HL-60 (cell line): ENCODE measurements around the gene CBX8.
A peak's percentile ranks its signal among the peaks of the same experiment; 100 is the strongest.

Experiments
- DNase-seq, 2 experiments: peaks; one replicate each; pipeline ENCODE4 v3.0.0-alpha.2; 2010 to 2020; ENCODE audit warnings: low read depth in 1 of 2, low spot score in 1 of 2
- H3K27ac ChIP-seq: fragments of 250-450 bp; sonication (Bioruptor Pico); replicated peaks from 2 replicates; pipeline ENCODE4 v1.5.1; 2020; ENCODE audit warnings: mild to moderate bottlenecking, moderate library complexity
- H3K27me3 ChIP-seq: fragments of 250-450 bp; sonication (Bioruptor Pico); 2 replicates; pipeline ENCODE4 v1.5.1; 2021; ENCODE audit warnings: mild to moderate bottlenecking, moderate library complexity; ENCODE audit not compliant: insufficient read depth, poor library complexity, severe bottlenecking
- H3K4me3 ChIP-seq: replicated peaks from 2 replicates; pipeline ENCODE4 v1.5.1; 2011; ENCODE audit warnings: mild to moderate bottlenecking, control low read depth, low read length; ENCODE audit not compliant: insufficient read depth
- GABPA ChIP-seq: IDR thresholded peaks from 2 replicates; pipeline ENCODE4 v1.6.1; 2012; ENCODE audit warnings: low read depth
- POLR2AphosphoS5 ChIP-seq: IDR thresholded peaks from 2 replicates; pipeline ENCODE4 v1.6.1; 2012; ENCODE audit warnings: low read depth
- REST ChIP-seq: IDR thresholded peaks from 2 replicates; pipeline ENCODE4 v1.6.1; 2012; ENCODE audit warnings: low read depth; ENCODE audit not compliant: insufficient replicate concordance
- SPI1 ChIP-seq: IDR thresholded peaks from 2 replicates; pipeline ENCODE4 v1.6.1; 2012; ENCODE audit warnings: low read depth, mild to moderate bottlenecking, borderline replicate concordance
- TF ChIP-seq, protein P1 (sequence below): IDR thresholded peaks from one replicate; pipeline ENCODE4 v1.5.1; 2011; ENCODE audit warnings: low read length, control low read depth, inconsistent platforms; ENCODE audit not compliant: insufficient read depth

The CBX8 gene

GRCh38 chr17:79843816-79844800, 47.2 kb upstream of the CBX8 start:
- TF ChIP-seq, protein P1, sequence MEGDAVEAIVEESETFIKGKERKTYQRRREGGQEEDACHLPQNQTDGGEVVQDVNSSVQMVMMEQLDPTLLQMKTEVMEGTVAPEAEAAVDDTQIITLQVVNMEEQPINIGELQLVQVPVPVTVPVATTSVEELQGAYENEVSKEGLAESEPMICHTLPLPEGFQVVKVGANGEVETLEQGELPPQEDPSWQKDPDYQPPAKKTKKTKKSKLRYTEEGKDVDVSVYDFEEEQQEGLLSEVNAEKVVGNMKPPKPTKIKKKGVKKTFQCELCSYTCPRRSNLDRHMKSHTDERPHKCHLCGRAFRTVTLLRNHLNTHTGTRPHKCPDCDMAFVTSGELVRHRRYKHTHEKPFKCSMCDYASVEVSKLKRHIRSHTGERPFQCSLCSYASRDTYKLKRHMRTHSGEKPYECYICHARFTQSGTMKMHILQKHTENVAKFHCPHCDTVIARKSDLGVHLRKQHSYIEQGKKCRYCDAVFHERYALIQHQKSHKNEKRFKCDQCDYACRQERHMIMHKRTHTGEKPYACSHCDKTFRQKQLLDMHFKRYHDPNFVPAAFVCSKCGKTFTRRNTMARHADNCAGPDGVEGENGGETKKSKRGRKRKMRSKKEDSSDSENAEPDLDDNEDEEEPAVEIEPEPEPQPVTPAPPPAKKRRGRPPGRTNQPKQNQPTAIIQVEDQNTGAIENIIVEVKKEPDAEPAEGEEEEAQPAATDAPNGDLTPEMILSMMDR, result no peak
- no peak for TF ChIP-seq SPI1
- no peak for TF ChIP-seq GABPA
- no peak for TF ChIP-seq REST
- TF ChIP-seq POLR2AphosphoS5, result no peak
- DNase-seq, result no peak
- Histone ChIP-seq H3K27me3 (peaks cover 45% of the 10 kb centered on the region), H3K4me3 (peak overlapping the region; percentile 25), H3K27ac (no peak overlapping the region)

GRCh38 chr17:79843474-79843815, 46.6 kb upstream of the CBX8 start:
- no peak for DNase-seq
- no peak overlapping the region for H3K27ac ChIP-seq
- TF ChIP-seq GABPA (no peak), SPI1 (no peak), REST (no peak), POLR2AphosphoS5 (no peak)
- TF ChIP-seq, protein P1, result no peak
- H3K4me3 ChIP-seq, result peak overlapping the region; percentile 25
- peaks cover 43% of the 10 kb centered on the region for H3K27me3 ChIP-seq

- H3K4me3 ChIP-seq, result peak overlapping the region; percentile 25
- peaks cover 41% of the 10 kb centered on the region for H3K27me3 ChIP-seq
- no peak overlapping the region for H3K27ac ChIP-seq
- no peak for DNase-seq
- TF ChIP-seq SPI1, result no peak
- TF ChIP-seq, protein P1, result no peak
- TF ChIP-seq POLR2AphosphoS5, result no peak
- no peak for TF ChIP-seq GABPA
- TF ChIP-seq REST, result no peak
These were observed 46.0 kb upstream of the CBX8 start for GRCh38 chr17:79842656-79843473.
